GM23248 (cell line): ENCODE results near the gene PGS1. TPM values are rescaled to one million over a fixed set of nuclear protein-coding genes. Genes with fewer than 3 reads are reported as not detected.
A peak's percentile ranks its signal among the peaks of the same experiment; 100 is the strongest.

Experiments
- DNase-seq: peaks from one replicate; pipeline ENCODE4 v3.0.0-alpha.2; 2015
- H2AFZ ChIP-seq: fragments of 200-600 bp; sonication (generic); 2 replicates; pipeline ENCODE4 v1.6.1; 2016; ENCODE audit warnings: antibody characterized with exemption
- H3F3A ChIP-seq: fragments of 200-600 bp; sonication (generic); 2 replicates; pipeline ENCODE4 v1.6.1; 2016; ENCODE audit warnings: mild to moderate bottlenecking, antibody characterized with exemption, mixed run types; ENCODE audit not compliant: insufficient read depth
- H3K27ac ChIP-seq: fragments of 200-600 bp; sonication (generic); 2 replicates; pipeline ENCODE4 v1.5.1; 2016; ENCODE audit warnings: mild to moderate bottlenecking
- H3K27me3 ChIP-seq: fragments of 200-600 bp; sonication (generic); replicated peaks from 2 replicates; pipeline ENCODE4 v1.6.1; 2016; ENCODE audit warnings: mild to moderate bottlenecking; ENCODE audit not compliant: insufficient read depth
- H3K36me3 ChIP-seq: fragments of 200-600 bp; sonication (generic); 2 replicates; pipeline ENCODE4 v1.6.1; 2016; ENCODE audit warnings: low read depth, mild to moderate bottlenecking
- H3K4me1 ChIP-seq: fragments of 200-600 bp; sonication (generic); 2 replicates; pipeline ENCODE4 v1.6.1; 2016; ENCODE audit warnings: mild to moderate bottlenecking; ENCODE audit not compliant: insufficient read depth
- H3K4me2 ChIP-seq: fragments of 200-600 bp; sonication (generic); one replicate; pipeline ENCODE4 v1.6.1; 2016; ENCODE audit warnings: mild to moderate bottlenecking; ENCODE audit not compliant: unreplicated experiment
- H3K4me3 ChIP-seq: fragments of 200-600 bp; sonication (generic); 2 replicates; pipeline ENCODE4 v1.5.1; 2016; ENCODE audit warnings: mild to moderate bottlenecking
- H3K79me2 ChIP-seq: fragments of 200-600 bp; sonication (generic); 2 replicates; pipeline ENCODE4 v1.6.1; 2016; ENCODE audit warnings: mild to moderate bottlenecking; ENCODE audit not compliant: insufficient read depth
- H3K9ac ChIP-seq: fragments of 200-600 bp; sonication (generic); 2 replicates; pipeline ENCODE4 v1.6.1; 2016; ENCODE audit warnings: mild to moderate bottlenecking
- H3K9me2 ChIP-seq: fragments of 200-600 bp; sonication (generic); 2 replicates; pipeline ENCODE4 v1.6.1; 2016; ENCODE audit warnings: mixed run types, mild to moderate bottlenecking, moderate library complexity; ENCODE audit not compliant: insufficient read depth
- H3K9me3 ChIP-seq: fragments of 200-600 bp; sonication (generic); one replicate; pipeline ENCODE4 v1.6.1; 2017; ENCODE audit warnings: low read depth
- H4K20me1 ChIP-seq: fragments of 200-600 bp; sonication (generic); 2 replicates; pipeline ENCODE4 v1.6.0; 2016; ENCODE audit not compliant: insufficient read depth
- EZH2 ChIP-seq: fragments of 200-600 bp; sonication (generic); IDR thresholded peaks from 2 replicates; pipeline ENCODE4 v1.6.1; 2018; ENCODE audit warnings: antibody characterized with exemption, mild to moderate bottlenecking; ENCODE audit not compliant: insufficient read depth, poor library complexity, severe bottlenecking
- EZH2phosphoT487 ChIP-seq: fragments of 200-600 bp; sonication (generic); IDR thresholded peaks from 2 replicates; pipeline ENCODE4 v1.6.1; 2018; ENCODE audit warnings: antibody characterized with exemption, moderate library complexity, mild to moderate bottlenecking, low read depth; ENCODE audit not compliant: insufficient read depth
- WGBS, 2 experiments: methylation state at CpG; one replicate each; pipeline ENCODE4 v1.1.6; 2015 to 2017; ENCODE audit warnings: low lambda C conversion rate in 2 of 2, low coverage in 1 of 2; ENCODE audit errors: missing lambda C conversion rate in 2 of 2; 5-methylcytosine and 5-hydroxymethylcytosine counted together
- in situ Hi-C: fragments of 300-500 bp; cut with MboI; formaldehyde crosslinking; loops from 2 replicates; pipeline ENCODE4 v1.15.0; 2020
- polyA plus RNA-seq: library from polyadenylated mRNA; unstranded; fragments of >200 nt; fragmentation: Nextera tagmentation; extraction: Ambion mirVana; gene quantifications from 2 replicates; pipeline ENCODE4 v1.2.1, GENCODE V29; 2016
- total RNA-seq: library from RNA; depleted of rRNA; stranded (reverse); fragments of >200 nt; shearing (Covaris generic); gene quantifications from 2 replicates; pipeline ENCODE4 v1.2.3, GENCODE V29; 2014

Gene PGS1
- total and polyA plus RNA-seq, 2 experiments from 2014 or later, result 30.2 to 32.5 TPM

GRCh38 chr17:78346605-78347250 lies 31.7 kb upstream of the PGS1 start:
- Histone ChIP-seq H3K9ac (no peak overlapping the region), H3K4me3 (no peak overlapping the region), H2AFZ (no peak overlapping the region), H3K4me2 (no peak overlapping the region), H3K79me2 (no peaks in the 10 kb centered on the region), H3K27ac (no peak overlapping the region), H3K36me3 (no peaks in the 10 kb centered on the region), H4K20me1 (no peaks in the 10 kb centered on the region), H3K4me1 (peaks cover 17% of the 10 kb centered on the region), H3K27me3 (no peaks in the 10 kb centered on the region), H3K9me2 (no peaks in the 10 kb centered on the region), H3F3A (peaks cover 17% of the 10 kb centered on the region), H3K9me3 (no peaks in the 10 kb centered on the region)
- in situ Hi-C loops, result no loop called here
- TF ChIP-seq EZH2phosphoT487 (no peak), EZH2 (no peak)
- DNase-seq, result peak; percentile 61
- WGBS, 2 experiments, result 90 to 91% methylated on average over 13 of the region's 13 CpGs

- no peaks in the 10 kb centered on the region for H3K27me3 ChIP-seq
- TF ChIP-seq EZH2phosphoT487, result no peak
- TF ChIP-seq EZH2, result no peak
- WGBS, 2 experiments, result 63 to 80% methylated on average over 3 of the region's 3 CpGs
- H3K36me3 ChIP-seq, result no peaks in the 10 kb centered on the region
- no peak overlapping the region for H3K9ac ChIP-seq
- H3K79me2 ChIP-seq, result no peaks in the 10 kb centered on the region
- peaks cover 24% of the 10 kb centered on the region for H3F3A ChIP-seq
- DNase-seq, result no peak
- H3K4me3 ChIP-seq, result no peak overlapping the region
- H4K20me1 ChIP-seq, result no peaks in the 10 kb centered on the region
- H3K9me3 ChIP-seq, result no peaks in the 10 kb centered on the region
- H3K9me2 ChIP-seq, result no peaks in the 10 kb centered on the region
- peaks cover 24% of the 10 kb centered on the region for H3K4me1 ChIP-seq
- H3K27ac ChIP-seq, result no peak overlapping the region
- no peak overlapping the region for H3K4me2 ChIP-seq
- H2AFZ ChIP-seq, result no peak overlapping the region
- in situ Hi-C loops, result no loop called here
Measured at GRCh38 chr17:78347453-78347852, 31.0 kb upstream of the PGS1 start.

GRCh38 chr17:78348055-78348770 lies 30.2 kb upstream of the PGS1 start:
- Histone ChIP-seq H2AFZ (no peak overlapping the region), H3F3A (peaks cover 26% of the 10 kb centered on the region), H3K4me2 (no peak overlapping the region), H3K79me2 (no peaks in the 10 kb centered on the region), H3K36me3 (no peaks in the 10 kb centered on the region), H3K4me1 (peaks cover 26% of the 10 kb centered on the region), H3K27me3 (no peaks in the 10 kb centered on the region), H4K20me1 (no peaks in the 10 kb centered on the region), H3K9me2 (no peaks in the 10 kb centered on the region), H3K9ac (no peak overlapping the region), H3K4me3 (no peak overlapping the region), H3K27ac (no peak overlapping the region), H3K9me3 (no peaks in the 10 kb centered on the region)
- TF ChIP-seq EZH2phosphoT487 (no peak), EZH2 (no peak)
- in situ Hi-C loops, result no loop called here
- no peak for DNase-seq
- WGBS, 2 experiments, result 83 to 85% methylated on average over 9 of the region's 9 CpGs

GRCh38 chr17:78349891-78350642 lies 28.4 kb upstream of the PGS1 start:
- peak; percentile 20 for DNase-seq

More at GRCh38 chr17:78349891-78350642, 28.4 kb upstream of the PGS1 start:
- H3K4me1 ChIP-seq, result peaks cover 24% of the 10 kb centered on the region
- TF ChIP-seq EZH2phosphoT487 (no peak), EZH2 (no peak)
- H3K79me2 ChIP-seq, result no peaks in the 10 kb centered on the region
- no peak overlapping the region for H3K4me3 ChIP-seq
- 63 to 70% methylated on average over 4 of the region's 4 CpGs for WGBS, 2 experiments
- no peaks in the 10 kb centered on the region for H3K9me3 ChIP-seq
- H3K9ac ChIP-seq, result no peak overlapping the region
- no peaks in the 10 kb centered on the region for H3K36me3 ChIP-seq
- no peak overlapping the region for H3K4me2 ChIP-seq
- in situ Hi-C loops, result no loop called here
- no peak overlapping the region for H3K27ac ChIP-seq
- no peaks in the 10 kb centered on the region for H4K20me1 ChIP-seq
- H3K9me2 ChIP-seq, result no peaks in the 10 kb centered on the region
- peaks cover 37% of the 10 kb centered on the region for H3F3A ChIP-seq
- no peaks in the 10 kb centered on the region for H3K27me3 ChIP-seq
- no peak overlapping the region for H2AFZ ChIP-seq
